Esophagus squamous epithelium (tissue), 4 donors: ENCODE results near the gene CDCP1.

Experiments
- CTCF ChIP-seq, 6 experiments: fragments of 450-650 bp in 4 of 6; fragments of 200-600 bp in 2 of 6; sonication (generic) in 2 of 6; IDR thresholded peaks; one replicate each; pipeline ENCODE4 v1.5.1; 2016 to 2019; ENCODE audit warnings: antibody characterized with exemption in 6 of 6, mild to moderate bottlenecking in 4 of 6, moderate library complexity in 4 of 6
- POLR2A ChIP-seq, 4 donors: fragments of 450-650 bp; IDR thresholded peaks; one replicate each; pipeline ENCODE4 v1.6.1; 2017; ENCODE audit warnings: antibody characterized with exemption in 4 of 4, mild to moderate bottlenecking in 4 of 4, moderate library complexity in 3 of 4

- TF ChIP-seq CTCF (IDR thresholded peaks at IDR 0.05) = no peak
- TF ChIP-seq POLR2A (IDR thresholded peaks at IDR 0.05) = no peak
Observed at GRCh38 chr3:45131201-45131600, 15.0 kb downstream of the CDCP1 start.
